GM18499 (cell line): ENCODE data around the gene CDH13.
A peak's percentile ranks its signal among the peaks of the same experiment; 100 is the strongest.

ENCODE experiments used
- ATAC-seq: cut with Tn5 transposase; IDR thresholded peaks from one replicate; pipeline ENCODE4 v1.9.1; 2021; ENCODE audit warnings: moderate number of reproducible peaks; ENCODE audit not compliant: insufficient read depth, unreplicated experiment

CDH13 gene

GRCh38 chr16:82874271-82874670 lies 247.5 kb downstream of the CDH13 start:
- no peak for ATAC-seq

DNA sequence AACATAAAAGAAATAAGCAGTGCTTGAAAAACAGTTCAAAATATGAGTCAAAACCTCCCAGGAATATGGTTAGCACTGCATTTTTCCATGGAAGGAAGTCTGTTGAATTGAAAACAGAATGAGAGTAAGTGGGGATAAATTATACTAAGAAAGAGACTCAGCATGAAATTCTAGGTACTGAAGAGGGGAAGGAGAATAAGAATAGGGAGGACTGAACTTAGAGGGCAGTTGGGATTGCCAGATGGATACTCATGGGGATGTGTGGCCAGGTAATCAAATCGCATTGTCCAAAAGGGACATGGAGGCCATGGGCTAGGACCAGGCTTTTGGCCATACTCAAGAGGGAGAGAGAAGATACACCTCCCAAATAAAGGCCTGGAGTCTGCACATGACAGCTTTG lies 247.9 kb downstream of the CDH13 start:
- no peak for ATAC-seq

DNA sequence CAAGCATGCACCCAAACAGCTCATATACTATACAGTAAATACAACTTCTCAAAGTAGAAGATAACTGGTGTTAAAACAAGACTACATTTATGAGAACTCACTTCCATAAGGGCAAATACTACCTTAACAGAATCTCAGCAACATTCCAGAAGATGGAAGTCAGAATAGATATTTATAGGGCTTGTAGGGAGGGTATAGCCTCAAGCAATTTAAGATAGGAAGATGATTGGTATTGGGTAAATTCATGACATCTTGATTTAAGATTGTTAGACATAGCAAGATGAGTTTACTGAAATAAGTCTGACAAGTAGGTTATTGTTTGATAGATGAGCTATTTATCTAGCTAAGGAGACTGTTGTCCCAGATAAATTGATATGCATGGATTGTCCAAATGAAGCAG lies 250.2 kb downstream of the CDH13 start:
- no peak for ATAC-seq

DNA sequence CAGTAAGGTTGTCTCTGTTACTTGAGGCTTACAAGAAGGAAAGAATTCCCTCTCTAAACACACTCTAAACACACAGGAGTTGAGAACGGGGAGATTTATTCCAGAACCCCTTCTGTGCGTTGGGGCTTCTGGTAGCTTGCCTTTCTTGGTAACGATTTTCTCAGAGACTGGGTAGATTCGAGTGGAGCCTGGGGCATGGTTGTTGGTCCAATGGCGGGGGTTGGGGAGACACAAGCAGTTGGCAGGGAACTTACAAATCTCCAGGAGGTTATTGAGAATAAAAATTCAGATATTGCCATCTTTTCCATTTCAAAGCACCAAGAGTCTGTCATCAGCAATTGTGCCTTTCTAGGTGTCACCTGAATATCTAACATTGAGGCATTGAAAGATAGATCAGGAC lies 251.7 kb downstream of the CDH13 start:
- no peak for ATAC-seq

- ATAC-seq: no peak
Observed at GRCh38 chr16:82880346-82880745, 253.6 kb downstream of the CDH13 start.

DNA sequence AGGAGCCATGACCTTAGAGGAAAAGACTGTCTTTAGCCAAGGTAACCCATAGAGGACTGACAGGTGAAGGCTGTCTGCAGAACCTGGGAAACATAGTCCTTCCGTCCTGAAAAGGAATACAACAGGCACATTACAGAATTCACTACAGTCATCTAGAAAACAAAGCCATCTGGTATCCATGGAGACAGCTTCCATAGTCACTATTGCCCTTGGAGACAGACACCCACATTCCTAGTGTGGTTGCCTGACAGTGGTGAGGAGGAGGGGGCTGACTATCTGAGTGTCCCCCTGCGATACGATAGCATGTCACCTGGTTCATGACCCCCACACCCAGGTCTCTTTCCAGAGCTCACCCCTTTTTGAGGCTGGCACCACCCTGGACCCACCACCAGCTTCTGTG lies 254.7 kb downstream of the CDH13 start:
- no peak for ATAC-seq

DNA sequence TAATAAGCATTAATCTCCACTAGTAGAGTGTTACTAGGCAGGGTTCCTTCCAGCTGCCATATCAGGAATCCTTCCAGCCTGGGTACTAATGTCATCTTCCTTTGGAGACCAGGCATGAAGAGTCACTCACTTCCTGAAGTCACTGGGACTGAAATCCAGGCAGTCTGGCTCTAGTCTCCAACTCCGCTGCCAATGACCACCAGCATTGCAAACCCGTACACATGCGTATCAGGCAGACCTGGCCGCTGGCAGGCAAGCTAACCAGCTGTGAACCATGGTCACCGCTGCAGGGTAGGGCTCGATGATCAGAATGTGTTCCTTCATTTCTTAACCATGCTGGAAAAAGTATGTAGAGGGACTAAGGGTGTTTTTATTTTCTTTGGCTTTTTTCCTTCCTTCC lies 255.5 kb downstream of the CDH13 start:
- no peak for ATAC-seq

DNA sequence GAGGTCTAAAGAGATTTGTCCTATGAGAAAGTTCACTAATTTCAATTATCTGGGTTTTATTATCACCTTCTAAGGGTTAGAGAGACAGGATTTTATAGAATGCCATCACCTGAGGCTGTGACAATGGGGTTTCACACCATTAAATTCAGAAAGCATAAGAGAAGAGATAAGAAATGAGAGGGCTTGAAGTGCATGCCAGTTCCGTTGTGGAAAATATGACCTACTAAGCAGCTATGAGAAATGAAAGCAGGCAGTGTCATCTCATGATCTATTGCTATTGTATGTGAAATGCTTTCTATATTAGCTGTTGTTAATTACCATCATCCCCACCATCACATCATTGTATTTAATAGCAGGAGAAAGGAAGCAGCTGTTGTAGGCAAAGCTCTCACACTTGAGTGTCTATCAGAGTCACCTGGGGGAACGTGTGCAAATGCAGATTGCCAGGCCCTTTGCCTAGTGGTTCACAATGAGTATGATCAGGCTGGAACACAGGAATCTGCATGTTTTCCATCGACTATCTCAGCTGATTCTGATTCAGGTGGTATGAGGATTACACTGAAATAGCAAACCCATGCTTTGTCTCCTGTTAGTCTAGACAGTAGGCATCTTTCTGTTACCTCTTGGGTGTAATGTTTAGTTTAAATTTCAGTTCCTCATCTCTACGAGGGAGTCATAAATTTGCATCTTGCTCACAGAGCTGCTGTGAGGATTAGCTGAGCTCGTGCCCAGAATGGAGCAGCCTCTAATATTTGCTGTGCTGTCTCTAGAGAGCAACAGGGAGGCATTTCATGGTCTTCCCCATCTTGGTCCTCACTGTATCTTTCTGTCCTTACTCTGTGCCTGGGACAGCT lies 256.4 kb downstream of the CDH13 start:
- ATAC-seq: peak; percentile 65

GRCh38 chr16:82884320-82884898 lies 257.6 kb downstream of the CDH13 start:
- no peak for ATAC-seq

DNA sequence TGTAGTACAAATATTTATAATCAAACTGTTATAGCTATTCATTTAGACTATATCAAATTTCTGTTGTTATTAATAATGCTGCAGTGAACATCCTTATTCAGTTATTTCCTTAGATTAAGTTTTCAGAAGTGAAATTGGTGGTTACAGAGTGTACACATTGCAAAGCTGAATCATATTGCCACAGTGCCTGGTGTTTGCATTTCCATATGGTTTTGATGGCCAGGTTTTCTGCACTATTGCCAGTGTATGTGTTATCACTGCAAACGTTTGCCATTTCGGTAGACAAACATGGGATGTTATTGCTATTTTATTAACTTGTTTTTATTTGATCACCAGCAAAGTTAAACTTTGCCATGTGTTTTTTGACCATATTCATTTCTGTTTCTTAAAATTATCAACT lies 259.4 kb downstream of the CDH13 start:
- ATAC-seq: no peak

DNA sequence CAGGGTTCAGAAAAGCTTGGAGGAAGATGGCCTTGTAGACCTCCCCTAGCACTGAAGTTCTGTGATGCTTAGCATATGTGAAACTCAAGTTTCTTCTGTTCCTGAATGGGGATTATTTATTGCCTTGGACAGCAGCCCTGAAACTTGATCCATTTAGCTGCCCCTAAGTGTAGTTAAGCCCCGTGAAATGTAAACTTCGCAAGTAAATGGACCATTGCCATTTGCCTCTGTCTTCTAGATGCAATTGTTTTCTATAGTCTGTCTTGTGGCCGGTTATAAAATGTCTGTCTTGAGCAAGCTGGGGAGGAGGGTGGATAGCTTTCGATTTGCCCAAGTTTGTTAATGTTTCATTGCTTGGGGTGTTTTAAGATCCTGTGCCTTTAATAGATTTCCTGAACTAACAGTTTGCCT lies 261.8 kb downstream of the CDH13 start:
- no peak for ATAC-seq

- ATAC-seq: no peak
Observed at GRCh38 chr16:82891424-82891823, 264.7 kb downstream of the CDH13 start.

- ATAC-seq: no peak
Observed at GRCh38 chr16:82891918-82892317, 265.1 kb downstream of the CDH13 start.

DNA sequence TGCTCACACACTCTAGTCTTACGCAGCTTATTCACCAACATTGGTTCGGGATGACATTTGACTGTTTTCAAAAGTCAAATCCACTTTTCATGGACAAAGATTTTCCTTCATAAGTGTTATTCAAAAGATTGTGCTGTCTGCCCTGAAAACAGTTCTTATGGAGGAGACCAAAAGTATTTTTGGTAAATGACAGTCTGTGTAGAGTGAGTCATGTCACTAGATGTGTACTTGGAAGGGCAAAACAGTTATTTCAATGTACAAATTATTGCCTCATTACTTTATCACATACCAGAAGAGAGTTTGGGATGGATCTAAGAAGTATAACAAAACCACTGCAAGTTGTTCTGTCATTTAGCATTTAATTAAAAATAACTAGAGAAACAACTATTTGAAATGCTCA lies 265.6 kb downstream of the CDH13 start:
- ATAC-seq: no peak

- no peak for ATAC-seq
Observed at GRCh38 chr16:82895843-82896242, 269.1 kb downstream of the CDH13 start.

- ATAC-seq: no peak
Observed at GRCh38 chr16:82899006-82899405, 272.2 kb downstream of the CDH13 start.

DNA sequence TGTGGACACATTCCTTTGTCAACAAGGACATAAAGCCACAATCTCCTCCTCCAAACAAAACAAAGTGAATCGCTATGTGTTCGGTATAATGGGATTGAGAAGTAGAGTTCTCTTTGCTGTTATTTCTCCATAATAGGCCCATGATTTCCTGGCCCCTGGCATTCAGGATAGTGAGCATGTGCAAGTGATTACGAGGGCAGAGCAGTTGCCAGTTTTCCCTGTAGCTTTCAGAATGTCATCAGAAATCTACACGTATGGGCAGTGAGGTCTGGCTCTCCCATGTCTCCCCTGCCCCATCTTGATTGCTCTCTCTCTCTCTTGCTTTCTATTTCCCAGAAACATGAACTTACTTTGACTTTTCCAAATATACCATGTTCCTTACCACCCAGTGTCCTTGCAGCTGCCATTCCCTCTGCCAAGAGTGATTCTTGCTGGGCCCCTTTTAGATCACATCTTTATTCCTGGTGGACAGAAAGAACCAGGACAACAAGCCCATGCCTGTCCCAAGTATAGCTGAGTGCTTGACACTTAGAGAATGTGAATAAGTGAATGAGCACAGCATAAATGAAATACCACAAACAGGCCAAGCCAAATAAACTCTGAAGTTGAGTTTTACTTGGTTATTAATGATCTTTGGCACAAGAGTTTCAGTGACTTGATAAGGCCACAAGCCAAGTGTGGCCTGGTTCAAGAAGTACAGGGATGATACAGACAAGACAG lies 273.1 kb downstream of the CDH13 start:
- ATAC-seq: no peak

GRCh38 chr16:82900559-82900958 lies 273.8 kb downstream of the CDH13 start:
- ATAC-seq: no peak

GRCh38 chr16:82911925-82912324 lies 285.2 kb downstream of the CDH13 start:
- no peak for ATAC-seq

GRCh38 chr16:82915139-82915824 lies 288.5 kb downstream of the CDH13 start:
- ATAC-seq: no peak
